ENCODE results near the gene THSD7A.

The THSD7A gene

GRCh38 chr7:11374629-11375028 lies 457.4 kb downstream of the THSD7A start:
- no peak for DNase-seq

- peak; percentile 63 for DNase-seq
Measured at GRCh38 chr7:11373546-11374142, 458.4 kb downstream of the THSD7A start.

GRCh38 chr7:11369696-11370095 lies 462.3 kb downstream of the THSD7A start:
- no peak for DNase-seq

GRCh38 chr7:11366118-11366517 lies 465.9 kb downstream of the THSD7A start:
- no peak for DNase-seq

GRCh38 chr7:11358637-11359036 lies 473.4 kb downstream of the THSD7A start:
- no peak for DNase-seq

- DNase-seq: no peak
Measured at GRCh38 chr7:11355399-11356005, 476.5 kb downstream of the THSD7A start.

GRCh38 chr7:11346302-11346701 lies 485.7 kb downstream of the THSD7A start:
- no peak for DNase-seq

GRCh38 chr7:11345621-11346020 lies 486.4 kb downstream of the THSD7A start:
- DNase-seq: no peak

- DNase-seq: peak; percentile 71
Measured at GRCh38 chr7:11343818-11344413, 488.1 kb downstream of the THSD7A start.

GRCh38 chr7:11343136-11343535 lies 488.9 kb downstream of the THSD7A start:
- DNase-seq: no peak

GRCh38 chr7:11341285-11341944 lies 490.6 kb downstream of the THSD7A start:
- DNase-seq: peak; percentile 75

- DNase-seq: no peak
Measured at GRCh38 chr7:11336432-11336831, 495.6 kb downstream of the THSD7A start.

- DNase-seq: no peak
Measured at GRCh38 chr7:11335947-11336346, 496.1 kb downstream of the THSD7A start.

- no peak for DNase-seq
Measured at GRCh38 chr7:11332865-11333228, 499.2 kb downstream of the THSD7A start.

- no peak for DNase-seq
Measured at GRCh38 chr7:11332186-11332864, 499.7 kb downstream of the THSD7A start.

GRCh38 chr7:11331128-11332102 lies 500.6 kb downstream of the THSD7A start:
- DNase-seq: no peak

- DNase-seq: no peak
Measured at GRCh38 chr7:11330717-11331116, 501.3 kb downstream of the THSD7A start.

- DNase-seq: no peak
Measured at GRCh38 chr7:11330208-11330607, 501.8 kb downstream of the THSD7A start.

- no peak for DNase-seq
Measured at GRCh38 chr7:11329626-11330025, 502.4 kb downstream of the THSD7A start.

GRCh38 chr7:11328309-11328708 lies 503.7 kb downstream of the THSD7A start:
- no peak for DNase-seq

- no peak for DNase-seq
Measured at GRCh38 chr7:11327633-11328032, 504.4 kb downstream of the THSD7A start.

Measured in NCI-H82 (cell line).